DND-41 (cell line): ENCODE results near the gene CEP68.

Experiments used
- ATAC-seq: fragments of 200-7000 bp; cut with Tn5 transposase; 3 replicates; pipeline ENCODE4 v1.9.1; 2021; ENCODE audit warnings: low read depth; ENCODE audit not compliant: insufficient read depth
- DNase-seq: peaks from one replicate; pipeline ENCODE4 v3.0.0-alpha.2; 2020
- H2AFZ ChIP-seq: 2 replicates; pipeline ENCODE4 v1.6.0; 2012; ENCODE audit warnings: low read depth, low read length
- H3K27ac ChIP-seq: 2 replicates; pipeline ENCODE4 v1.5.1; 2012; ENCODE audit warnings: low read length, inconsistent platforms
- H3K27me3 ChIP-seq: fragments of 200-600 bp; sonication (generic); 2 replicates; pipeline ENCODE4 v1.6.0; 2012; ENCODE audit warnings: low read length, mild to moderate bottlenecking, inconsistent platforms; ENCODE audit not compliant: insufficient read depth, poor library complexity
- H3K36me3 ChIP-seq: 2 replicates; pipeline ENCODE4 v1.5.1; 2012; ENCODE audit warnings: low read length, inconsistent platforms; ENCODE audit not compliant: insufficient read depth
- H3K4me1 ChIP-seq: 2 replicates; pipeline ENCODE4 v1.5.1; 2012; ENCODE audit warnings: mild to moderate bottlenecking, low read length; ENCODE audit not compliant: insufficient read depth
- H3K4me2 ChIP-seq: 2 replicates; pipeline ENCODE4 v1.6.0; 2012; ENCODE audit warnings: mild to moderate bottlenecking, moderate library complexity, low read length, inconsistent platforms; ENCODE audit not compliant: insufficient read depth
- H3K4me3 ChIP-seq, 2 experiments: fragments of 200-600 bp in 1 of 2; shearing (Covaris generic) in 1 of 2; 2 replicates each; pipeline ENCODE4 v1.5.1; 2012 to 2016; ENCODE audit warnings: inconsistent platforms in 2 of 2, low read length in 2 of 2, mild to moderate bottlenecking in 2 of 2, low read depth in 1 of 2, moderate library complexity in 1 of 2
- H3K79me2 ChIP-seq: 2 replicates; pipeline ENCODE4 v1.6.0; 2012; ENCODE audit warnings: low read length, inconsistent platforms; ENCODE audit not compliant: insufficient read depth
- H3K9ac ChIP-seq: 2 replicates; pipeline ENCODE4 v1.6.0; 2012; ENCODE audit warnings: low read depth, mild to moderate bottlenecking, inconsistent platforms, low read length, moderate library complexity
- H3K9me3 ChIP-seq: 2 replicates; pipeline ENCODE4 v1.5.1; 2012; ENCODE audit warnings: low read length, moderate library complexity, mild to moderate bottlenecking, inconsistent platforms; ENCODE audit not compliant: insufficient read depth, severe bottlenecking
- H4K20me1 ChIP-seq: 2 replicates; pipeline ENCODE4 v1.6.0; 2012; ENCODE audit warnings: low read length; ENCODE audit not compliant: insufficient read depth
- CTCF ChIP-seq: IDR thresholded peaks from 2 replicates; pipeline ENCODE4 v1.5.1; 2012; ENCODE audit warnings: borderline replicate concordance, low read length, moderate library complexity, mild to moderate bottlenecking; ENCODE audit not compliant: poor library complexity, severe bottlenecking; ENCODE audit errors: extremely low read depth
- EZH2 ChIP-seq: IDR thresholded peaks from 3 replicates; pipeline ENCODE4 v1.6.1; 2012; ENCODE audit warnings: borderline replicate concordance, low read depth, mild to moderate bottlenecking, moderate library complexity, low read length, inconsistent platforms; ENCODE audit not compliant: severe bottlenecking

Gene CEP68

GRCh38 chr2:65113229-65113628 lies 57.0 kb downstream of the CEP68 start:
- Histone ChIP-seq H3K27me3 (no peaks in the 10 kb centered on the region), H3K79me2 (peaks cover 99% of the 10 kb centered on the region), H3K4me3 (no peak overlapping the region), H3K9ac (no peak overlapping the region), H3K4me1 (no peaks in the 10 kb centered on the region), H3K27ac (no peak overlapping the region), H4K20me1 (peaks cover 62% of the 10 kb centered on the region), H2AFZ (no peak overlapping the region), H3K36me3 (no peaks in the 10 kb centered on the region), H3K4me2 (no peak overlapping the region), H3K9me3 (no peaks in the 10 kb centered on the region)
- DNase-seq (no peak), ATAC-seq (no peak)
- no peak for TF ChIP-seq CTCF
- TF ChIP-seq EZH2 = no peak

GRCh38 chr2:65113816-65114215 lies 57.6 kb downstream of the CEP68 start:
- Histone ChIP-seq H3K4me2 (no peak overlapping the region), H3K4me3 (no peak overlapping the region), H2AFZ (no peak overlapping the region), H3K27me3 (no peaks in the 10 kb centered on the region), H3K4me1 (no peaks in the 10 kb centered on the region), H3K27ac (no peak overlapping the region), H3K79me2 (peaks cover 99% of the 10 kb centered on the region), H3K36me3 (no peaks in the 10 kb centered on the region), H4K20me1 (peaks cover 62% of the 10 kb centered on the region), H3K9me3 (no peaks in the 10 kb centered on the region), H3K9ac (no peak overlapping the region)
- TF ChIP-seq CTCF (no peak), EZH2 (no peak)
- DNase-seq = no peak
- ATAC-seq = no peak

GRCh38 chr2:65114921-65115320 lies 58.7 kb downstream of the CEP68 start:
- no peak for ATAC-seq
- H4K20me1 ChIP-seq = peaks cover 63% of the 10 kb centered on the region
- H3K27me3 ChIP-seq = no peaks in the 10 kb centered on the region

More at GRCh38 chr2:65114921-65115320, 58.7 kb downstream of the CEP68 start:
- Histone ChIP-seq H3K36me3 (no peaks in the 10 kb centered on the region), H3K9me3 (no peaks in the 10 kb centered on the region), H3K9ac (no peak overlapping the region), H3K79me2 (peaks cover 99% of the 10 kb centered on the region), H3K4me2 (no peak overlapping the region), H3K4me1 (no peaks in the 10 kb centered on the region), H3K27ac (no peak overlapping the region), H2AFZ (no peak overlapping the region), H3K4me3 (no peak overlapping the region)
- TF ChIP-seq CTCF (no peak), EZH2 (no peak)
- DNase-seq = no peak
